SU-DHL-6 (cell line): ENCODE measurements around the gene MRPL36.

Source experiments
- EZH2phosphoT487 ChIP-seq: fragments of 200-600 bp; sonication (generic), shearing (Covaris generic); conservative IDR thresholded peaks from 2 replicates; pipeline ENCODE4 v1.6.1; 2018; ENCODE audit warnings: mild to moderate bottlenecking, antibody characterized with exemption, low read length, moderate library complexity, mixed read lengths
- TF ChIP-seq, protein P1 (sequence below): fragments of 200-600 bp; sonication (generic); IDR thresholded peaks from one replicate; pipeline ENCODE4 v1.5.1; 2017; ENCODE audit warnings: antibody characterized with exemption, mild to moderate bottlenecking, low read length, moderate library complexity; ENCODE audit not compliant: insufficient read depth, poor library complexity, severe bottlenecking

DNA sequence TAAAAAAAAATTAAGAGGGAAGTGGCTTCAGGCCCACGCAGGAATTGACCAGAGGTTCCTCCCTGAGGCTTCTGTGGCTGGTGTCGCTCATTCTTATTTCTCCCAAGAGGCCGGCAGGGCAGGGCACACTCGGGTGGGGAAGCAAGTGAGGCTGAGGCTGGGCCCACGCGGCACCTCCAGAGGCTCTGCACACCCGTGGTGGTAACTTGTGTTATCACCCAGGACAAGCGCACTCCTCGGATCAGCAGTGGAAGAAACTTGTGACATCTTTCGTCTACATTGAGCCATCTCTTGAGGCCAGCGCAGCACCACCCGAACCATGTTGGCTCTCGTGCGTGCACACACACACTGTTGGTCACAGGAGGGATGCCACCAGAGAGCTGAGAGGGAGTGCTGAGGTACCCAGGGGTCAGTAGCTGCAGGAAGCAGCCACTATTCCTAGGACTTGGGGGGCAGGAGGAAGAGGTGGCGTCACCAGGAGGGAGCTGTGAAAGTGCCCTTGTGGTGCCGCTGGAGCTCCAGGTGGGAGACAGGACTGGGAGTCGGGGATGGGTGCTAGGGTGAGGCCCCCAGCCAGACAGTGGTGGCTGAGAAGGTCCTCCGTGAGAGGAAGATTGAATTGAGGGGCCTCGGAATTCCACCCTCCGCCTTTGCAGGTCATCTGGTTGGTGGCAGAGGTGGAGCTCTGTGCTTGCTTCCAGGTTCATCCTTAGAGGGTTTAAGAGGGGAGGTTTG lies 8.0 kb upstream of the MRPL36 start:
- TF ChIP-seq, protein P1, sequence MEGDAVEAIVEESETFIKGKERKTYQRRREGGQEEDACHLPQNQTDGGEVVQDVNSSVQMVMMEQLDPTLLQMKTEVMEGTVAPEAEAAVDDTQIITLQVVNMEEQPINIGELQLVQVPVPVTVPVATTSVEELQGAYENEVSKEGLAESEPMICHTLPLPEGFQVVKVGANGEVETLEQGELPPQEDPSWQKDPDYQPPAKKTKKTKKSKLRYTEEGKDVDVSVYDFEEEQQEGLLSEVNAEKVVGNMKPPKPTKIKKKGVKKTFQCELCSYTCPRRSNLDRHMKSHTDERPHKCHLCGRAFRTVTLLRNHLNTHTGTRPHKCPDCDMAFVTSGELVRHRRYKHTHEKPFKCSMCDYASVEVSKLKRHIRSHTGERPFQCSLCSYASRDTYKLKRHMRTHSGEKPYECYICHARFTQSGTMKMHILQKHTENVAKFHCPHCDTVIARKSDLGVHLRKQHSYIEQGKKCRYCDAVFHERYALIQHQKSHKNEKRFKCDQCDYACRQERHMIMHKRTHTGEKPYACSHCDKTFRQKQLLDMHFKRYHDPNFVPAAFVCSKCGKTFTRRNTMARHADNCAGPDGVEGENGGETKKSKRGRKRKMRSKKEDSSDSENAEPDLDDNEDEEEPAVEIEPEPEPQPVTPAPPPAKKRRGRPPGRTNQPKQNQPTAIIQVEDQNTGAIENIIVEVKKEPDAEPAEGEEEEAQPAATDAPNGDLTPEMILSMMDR: no peak
- no peak for TF ChIP-seq EZH2phosphoT487
